ENCODE measurements around the gene RHOT1. TPM values are rescaled to one million over a fixed set of nuclear protein-coding genes. Genes with fewer than 3 reads are reported as not detected.
"Not testable (repeated sequence)": the region's sequence is repeated elsewhere in the genome, so short reads cannot be mapped to it uniquely, and the experiment has no call there.

The RHOT1 gene
- total RNA-seq, 2 experiments from 2014 or later, result 22.8 to 22.9 TPM

DNA sequence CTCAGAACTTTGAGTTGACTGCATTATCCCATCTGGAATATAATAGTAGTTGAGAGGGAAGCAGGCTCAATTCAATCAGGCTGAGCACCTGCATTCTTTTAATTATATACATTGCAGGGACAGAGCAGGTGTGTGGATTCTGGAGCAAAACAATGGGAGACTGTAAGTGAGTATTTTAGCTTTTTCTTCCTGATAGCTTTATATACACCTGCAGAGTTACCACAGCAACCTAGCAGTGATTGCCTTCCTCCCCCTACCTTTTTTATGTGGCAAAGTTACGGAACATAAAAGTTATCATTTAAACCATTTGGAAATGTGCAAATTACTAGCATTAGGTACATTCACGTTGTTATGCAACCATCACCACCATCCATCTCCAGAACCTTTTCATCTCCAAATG is 25.4 kb upstream of the RHOT1 start:
- peaks cover 14% of the 10 kb centered on the region for H3K4me1 Mint-ChIP-seq
- H3K27me3 Mint-ChIP-seq, result no peaks in the 10 kb centered on the region
- no peaks in the 10 kb centered on the region for H3K36me3 Mint-ChIP-seq
- H3K9me3 Mint-ChIP-seq, result no peaks in the 10 kb centered on the region
- no peak for DNase-seq
- no peak overlapping the region for H3K27ac Mint-ChIP-seq
- H3K4me3 Mint-ChIP-seq, result no peak overlapping the region

DNA sequence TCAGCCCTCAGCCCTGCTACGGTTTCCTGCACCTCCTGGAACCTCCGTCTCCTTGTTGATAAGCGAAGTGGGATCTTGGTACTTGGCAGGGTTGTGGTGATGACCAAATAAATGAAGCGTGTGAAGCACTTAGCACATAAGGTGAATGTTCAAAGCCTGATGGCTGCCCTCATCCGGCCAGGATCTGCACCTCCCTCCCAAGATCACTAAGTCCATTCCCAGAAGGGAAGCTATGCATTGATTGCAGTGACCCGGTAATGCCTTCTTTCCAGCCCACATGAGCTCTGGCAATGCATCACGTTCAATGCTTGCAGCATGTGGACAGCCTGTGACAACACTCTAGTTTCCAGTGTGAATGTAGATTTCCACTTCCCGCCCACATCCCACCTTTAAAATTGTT is 24.9 kb upstream of the RHOT1 start:
- Mint-ChIP-seq H3K9me3 (no peaks in the 10 kb centered on the region), H3K4me1 (peaks cover 14% of the 10 kb centered on the region), H3K4me3 (no peak overlapping the region), H3K27me3 (no peaks in the 10 kb centered on the region), H3K27ac (no peak overlapping the region), H3K36me3 (no peaks in the 10 kb centered on the region)
- DNase-seq, result no peak

DNA sequence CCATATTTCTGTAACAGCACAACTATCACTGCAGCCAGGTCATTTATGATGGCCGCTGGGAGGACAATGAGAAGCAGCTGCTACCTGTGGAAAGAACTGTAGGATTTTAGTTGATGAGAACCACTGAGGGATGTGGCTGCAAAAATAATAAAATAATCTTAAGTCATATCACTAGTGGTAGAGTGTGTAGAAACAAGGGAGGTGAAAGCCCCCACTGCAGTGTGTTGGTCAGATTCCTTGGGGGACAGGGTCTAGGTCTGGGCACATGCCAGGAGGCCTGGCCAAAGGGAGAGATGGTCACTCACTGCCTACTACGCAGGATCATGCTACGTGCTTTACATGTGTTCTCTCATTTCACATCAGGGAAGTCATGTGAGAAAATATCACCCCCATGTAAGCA is 24.2 kb upstream of the RHOT1 start:
- not testable (repeated sequence) for H3K4me3 Mint-ChIP-seq, H3K9me3 Mint-ChIP-seq, H3K27ac Mint-ChIP-seq, H3K27me3 Mint-ChIP-seq, DNase-seq, H3K36me3 Mint-ChIP-seq
- H3K4me1 Mint-ChIP-seq, result peaks cover 14% of the 10 kb centered on the region

DNA sequence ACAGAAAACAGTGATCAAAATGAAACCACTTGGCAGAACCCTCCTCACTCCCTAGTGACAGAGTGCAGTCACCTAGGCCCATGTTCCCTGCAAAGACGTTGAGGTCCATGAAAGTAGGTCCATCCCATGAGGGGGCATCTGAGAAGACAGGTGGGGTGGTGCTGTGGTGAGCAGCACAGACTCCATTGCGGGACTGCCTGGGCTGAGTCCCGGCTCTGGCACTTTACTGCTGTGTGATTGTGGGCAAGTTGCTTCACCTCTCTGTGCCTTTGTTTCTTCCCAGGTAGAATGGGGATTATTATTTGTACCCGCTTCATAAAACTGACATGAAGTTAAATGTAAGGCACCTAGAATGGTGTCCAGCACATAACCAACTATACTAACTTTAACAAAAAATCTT is 23.5 kb upstream of the RHOT1 start:
- Mint-ChIP-seq H3K4me1 (peaks cover 14% of the 10 kb centered on the region), H3K9me3 (no peaks in the 10 kb centered on the region), H3K36me3 (no peaks in the 10 kb centered on the region), H3K4me3 (no peak overlapping the region), H3K27ac (no peak overlapping the region), H3K27me3 (no peaks in the 10 kb centered on the region)
- DNase-seq, result no peak

DNA sequence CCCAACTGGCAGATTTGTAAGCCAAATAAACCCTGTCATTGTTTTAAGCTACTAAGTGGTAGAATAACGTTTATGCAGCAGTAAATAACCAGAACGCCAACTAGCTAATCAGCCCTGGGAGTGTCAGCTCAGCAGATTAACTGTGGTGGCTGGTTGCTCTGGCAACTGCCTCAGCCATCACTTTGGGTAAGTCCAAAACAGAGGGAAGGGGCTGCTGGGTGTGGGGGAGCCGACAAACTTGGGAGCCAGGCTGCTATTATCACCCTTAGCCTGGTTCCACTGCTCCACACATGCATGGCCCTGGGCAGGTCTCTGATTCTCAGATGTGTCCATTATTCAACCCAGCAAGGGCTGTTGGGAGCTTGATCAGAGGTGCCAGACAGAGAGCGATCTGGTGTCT is 22.2 kb upstream of the RHOT1 start:
- Mint-ChIP-seq H3K9me3 (no peaks in the 10 kb centered on the region), H3K27ac (no peak overlapping the region), H3K4me1 (peaks cover 14% of the 10 kb centered on the region), H3K4me3 (no peak overlapping the region), H3K36me3 (no peaks in the 10 kb centered on the region), H3K27me3 (no peaks in the 10 kb centered on the region)
- no peak for DNase-seq

DNA sequence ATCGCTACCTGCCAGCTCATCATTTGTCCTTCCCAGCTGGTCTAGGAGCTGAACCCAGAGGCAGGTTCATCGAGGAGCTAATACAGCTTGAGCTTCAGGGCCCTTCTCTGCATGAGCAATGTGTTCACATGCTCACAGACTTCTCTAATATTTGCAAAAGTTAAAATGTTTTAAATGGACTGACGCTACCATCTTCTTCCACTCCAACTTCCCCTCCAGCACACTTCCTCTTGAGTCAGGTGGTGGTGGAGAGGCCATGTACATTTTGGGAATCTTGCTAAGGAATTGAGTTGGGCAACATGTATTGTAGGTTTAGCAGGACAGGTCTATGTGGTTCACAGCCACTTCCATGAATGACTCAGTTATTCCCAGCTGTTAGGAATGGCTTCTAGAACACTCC is 21.6 kb upstream of the RHOT1 start:
- DNase-seq, result no peak
- H3K4me3 Mint-ChIP-seq, result no peak overlapping the region

DNA sequence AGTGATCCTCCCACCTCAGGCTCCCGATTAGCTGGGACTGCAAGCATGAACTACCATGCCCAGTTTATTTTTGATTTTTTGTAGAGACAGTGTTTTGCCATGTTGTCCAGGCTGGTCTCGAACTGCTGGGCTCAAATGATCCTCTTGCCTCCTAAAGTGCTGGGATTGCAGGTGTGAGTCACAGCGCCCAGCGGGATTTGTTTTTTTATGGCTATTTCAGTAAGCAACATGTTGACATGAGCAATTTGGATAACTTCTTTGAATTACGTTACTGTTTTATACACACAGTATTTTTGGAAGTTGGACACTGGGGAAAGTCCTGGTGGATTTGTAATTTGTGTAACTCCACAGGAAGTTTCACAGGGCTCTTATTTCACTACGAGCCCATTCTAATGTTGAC is 18.5 kb upstream of the RHOT1 start:
- no peak overlapping the region for H3K4me3 Mint-ChIP-seq
- peaks cover 3% of the 10 kb centered on the region for H3K36me3 Mint-ChIP-seq
- no peaks in the 10 kb centered on the region for H3K27me3 Mint-ChIP-seq
- DNase-seq, result no peak
- H3K9me3 Mint-ChIP-seq, result no peaks in the 10 kb centered on the region
- no peak overlapping the region for H3K27ac Mint-ChIP-seq
- H3K4me1 Mint-ChIP-seq, result peaks cover 9% of the 10 kb centered on the region

More for the DNA sequence above, 21.6 kb upstream of the RHOT1 start:
- no peak overlapping the region for H3K27ac Mint-ChIP-seq
- H3K4me1 Mint-ChIP-seq, result peaks cover 14% of the 10 kb centered on the region
- no peaks in the 10 kb centered on the region for H3K9me3 Mint-ChIP-seq
- no peaks in the 10 kb centered on the region for H3K27me3 Mint-ChIP-seq
- no peaks in the 10 kb centered on the region for H3K36me3 Mint-ChIP-seq

DNA sequence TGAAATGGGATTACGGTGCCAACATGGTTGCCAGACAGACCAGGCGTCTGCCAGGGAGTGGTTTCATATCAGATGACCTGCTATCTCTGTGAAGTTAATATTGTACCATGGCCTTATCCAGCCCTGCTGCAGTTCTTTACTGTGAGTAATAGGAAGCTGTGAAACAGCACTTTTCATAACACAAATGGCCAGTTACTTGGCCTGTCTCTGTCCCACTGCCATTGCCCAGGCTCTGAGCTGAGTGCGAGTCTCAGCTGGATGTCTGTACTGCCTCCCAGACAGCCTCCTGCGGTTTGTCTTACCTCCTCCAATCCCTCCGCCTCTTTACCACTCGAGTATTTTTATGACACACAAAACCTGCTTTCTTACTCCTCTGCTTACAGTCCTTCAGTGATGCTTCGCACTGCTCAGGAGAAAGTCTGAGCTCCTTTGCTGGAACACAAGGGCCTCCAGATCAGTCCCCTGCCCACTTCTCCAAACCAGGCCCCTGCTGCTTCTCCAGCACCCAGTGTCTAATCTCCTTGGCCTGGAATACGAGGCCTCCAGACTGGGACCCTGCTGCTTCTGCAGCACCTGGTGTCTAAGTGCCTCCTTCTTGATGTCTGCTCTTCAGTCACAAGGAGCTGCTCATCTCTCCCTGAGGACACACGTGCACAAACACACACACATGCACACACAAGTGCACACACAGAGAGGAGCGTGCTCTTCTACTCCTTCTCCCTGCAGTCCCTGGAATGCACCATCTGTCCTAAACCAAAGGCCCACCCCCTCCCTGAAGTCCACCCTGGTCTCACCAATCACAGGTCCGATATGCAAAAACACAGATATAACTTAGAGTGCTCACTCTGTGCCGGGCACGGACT is 17.1 kb upstream of the RHOT1 start:
- H3K27ac Mint-ChIP-seq, result peak overlapping the region; percentile 32
- peaks cover 10% of the 10 kb centered on the region for H3K36me3 Mint-ChIP-seq
- no peaks in the 10 kb centered on the region for H3K27me3 Mint-ChIP-seq
- H3K4me1 Mint-ChIP-seq, result peaks cover 15% of the 10 kb centered on the region
- DNase-seq, result no peak
- no peaks in the 10 kb centered on the region for H3K9me3 Mint-ChIP-seq
- H3K4me3 Mint-ChIP-seq, result no peak overlapping the region

DNA sequence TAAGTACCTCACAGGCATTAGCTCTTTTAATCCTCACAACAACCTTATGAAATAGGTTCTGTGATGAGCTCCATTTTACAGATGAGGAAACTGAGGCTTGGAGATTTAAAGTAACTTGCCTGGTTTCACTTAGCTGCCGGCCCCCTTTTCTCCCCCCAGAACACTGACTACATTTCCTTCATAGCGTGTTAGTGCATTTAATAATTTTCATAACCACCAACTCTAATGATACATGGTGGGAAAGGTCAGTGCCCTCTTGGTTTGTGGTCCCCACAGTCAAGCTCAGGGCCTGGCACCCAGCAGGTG is 16.5 kb upstream of the RHOT1 start:
- Mint-ChIP-seq H3K36me3 (peaks cover 10% of the 10 kb centered on the region), H3K27ac (no peak overlapping the region), H3K4me1 (peaks cover 15% of the 10 kb centered on the region), H3K9me3 (no peaks in the 10 kb centered on the region), H3K4me3 (no peak overlapping the region), H3K27me3 (no peaks in the 10 kb centered on the region)
- DNase-seq, result no peak

DNA sequence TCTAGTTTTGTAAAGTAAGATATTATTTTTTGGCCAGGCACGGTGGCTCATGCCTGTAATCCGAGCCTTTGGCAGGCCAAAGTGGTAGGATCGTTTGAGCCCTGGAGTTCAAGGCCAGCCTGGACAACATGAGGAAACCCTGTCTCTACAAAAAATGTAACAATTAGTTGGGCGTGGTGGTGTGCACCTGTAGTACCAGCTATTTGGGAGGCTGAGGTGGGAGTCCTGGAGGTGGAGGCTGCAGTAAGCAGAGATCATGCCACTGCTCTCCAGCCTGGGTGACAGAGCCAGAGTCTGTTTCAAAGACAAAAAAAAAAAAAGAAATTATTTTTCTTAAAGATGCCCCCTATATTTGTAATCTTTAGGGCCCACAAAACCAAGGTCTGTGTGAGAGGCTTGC is 16.0 kb upstream of the RHOT1 start:
- Mint-ChIP-seq H3K27me3 (no peaks in the 10 kb centered on the region), H3K27ac (peak overlapping the region; percentile 90), H3K4me3 (no peak overlapping the region), H3K36me3 (peaks cover 10% of the 10 kb centered on the region), H3K4me1 (peaks cover 15% of the 10 kb centered on the region), H3K9me3 (no peaks in the 10 kb centered on the region)
- no peak for DNase-seq

DNA sequence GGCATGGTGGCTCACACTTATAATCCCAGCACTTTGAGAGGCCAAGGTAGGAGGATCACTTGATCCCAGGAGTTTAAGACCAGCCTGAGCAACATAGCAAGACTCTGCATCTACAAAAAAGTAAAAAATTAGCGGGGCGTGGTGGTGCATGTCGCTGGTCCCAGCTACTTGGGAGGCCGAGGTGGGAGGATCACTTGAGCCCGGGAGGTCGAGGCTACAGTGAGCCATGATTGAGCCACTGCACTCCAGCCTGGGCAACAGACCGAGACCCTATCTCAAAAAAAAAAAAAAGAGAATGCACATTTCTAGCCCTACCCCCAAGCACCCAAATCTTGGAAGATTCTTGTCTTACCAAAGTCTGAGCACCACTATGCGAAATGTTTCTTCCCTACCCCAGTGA is 15.6 kb upstream of the RHOT1 start:
- DNase-seq, result no peak
- Mint-ChIP-seq H3K9me3 (no peaks in the 10 kb centered on the region), H3K4me3 (peak overlapping the region; percentile 90), H3K27me3 (no peaks in the 10 kb centered on the region), H3K36me3 (peaks cover 10% of the 10 kb centered on the region), H3K27ac (peak overlapping the region; percentile 90), H3K4me1 (peaks cover 15% of the 10 kb centered on the region)

DNA sequence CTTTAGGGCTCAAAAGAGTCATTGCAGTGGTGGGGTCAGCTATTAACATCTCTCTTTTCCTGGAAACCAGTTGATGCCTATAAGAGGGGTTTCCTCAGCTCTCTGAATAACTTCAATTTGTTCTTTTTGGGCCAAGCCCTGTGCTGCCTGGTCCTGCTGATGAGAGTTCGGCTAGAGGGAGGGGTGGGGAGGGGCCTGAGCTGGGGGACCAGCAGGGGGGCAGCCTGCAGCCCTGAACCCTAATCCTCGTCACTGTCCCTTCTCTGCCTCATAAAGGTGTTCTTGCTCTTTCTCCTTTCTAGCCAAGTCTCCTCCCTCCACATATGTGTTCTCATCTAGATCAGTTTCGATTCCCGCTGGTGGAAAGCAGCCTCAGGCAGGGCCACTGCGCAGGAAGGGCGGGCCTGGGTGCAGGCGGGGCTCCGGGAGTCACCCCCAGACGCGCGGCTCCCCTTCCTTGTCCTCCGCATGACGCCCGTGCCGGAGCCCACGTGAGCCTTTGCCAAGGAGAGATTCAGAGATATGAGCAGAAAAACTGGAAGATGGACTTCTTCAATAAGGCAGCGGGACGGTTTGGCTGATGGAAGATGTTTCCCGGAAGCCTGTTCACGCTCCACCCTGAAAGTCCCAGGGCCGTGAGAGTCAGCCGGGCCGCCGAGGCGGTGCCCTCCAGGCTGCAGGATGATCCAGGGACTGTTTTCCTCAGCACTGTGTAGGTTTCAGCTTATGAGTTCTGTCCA is 15.0 kb upstream of the RHOT1 start:
- no peaks in the 10 kb centered on the region for H3K27me3 Mint-ChIP-seq
- H3K9me3 Mint-ChIP-seq, result no peaks in the 10 kb centered on the region
- peaks cover 15% of the 10 kb centered on the region for H3K4me1 Mint-ChIP-seq
- H3K36me3 Mint-ChIP-seq, result peaks cover 10% of the 10 kb centered on the region
- peak overlapping the region; percentile 90 for H3K27ac Mint-ChIP-seq
- peak; percentile 88 for DNase-seq
- peak overlapping the region; percentile 90 for H3K4me3 Mint-ChIP-seq

DNA sequence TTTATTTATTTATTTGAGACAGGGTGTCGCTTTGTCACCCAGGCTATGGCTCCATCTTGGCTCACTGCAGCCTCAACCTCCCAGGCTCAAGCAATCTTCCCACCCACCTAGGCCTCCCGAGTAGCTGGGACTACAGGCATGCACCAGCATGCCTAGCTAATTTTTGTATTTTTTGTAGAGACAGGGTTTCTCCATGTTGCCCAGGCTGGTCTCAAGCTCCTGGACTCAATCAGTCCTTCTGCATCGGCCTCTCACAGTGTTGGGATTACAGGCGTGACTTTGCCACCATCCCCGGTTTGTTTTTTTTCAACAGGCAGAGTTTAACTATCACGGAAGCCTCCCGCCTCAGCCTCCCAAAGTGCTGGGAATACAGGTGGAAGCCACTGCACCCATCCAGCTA is 13.8 kb upstream of the RHOT1 start:
- not testable (repeated sequence) for H3K9me3 Mint-ChIP-seq, H3K27me3 Mint-ChIP-seq, DNase-seq, H3K36me3 Mint-ChIP-seq
- H3K4me1 Mint-ChIP-seq, result peaks cover 15% of the 10 kb centered on the region
- H3K27ac Mint-ChIP-seq, result peak overlapping the region; percentile 63
- peak overlapping the region; percentile 81 for H3K4me3 Mint-ChIP-seq

DNA sequence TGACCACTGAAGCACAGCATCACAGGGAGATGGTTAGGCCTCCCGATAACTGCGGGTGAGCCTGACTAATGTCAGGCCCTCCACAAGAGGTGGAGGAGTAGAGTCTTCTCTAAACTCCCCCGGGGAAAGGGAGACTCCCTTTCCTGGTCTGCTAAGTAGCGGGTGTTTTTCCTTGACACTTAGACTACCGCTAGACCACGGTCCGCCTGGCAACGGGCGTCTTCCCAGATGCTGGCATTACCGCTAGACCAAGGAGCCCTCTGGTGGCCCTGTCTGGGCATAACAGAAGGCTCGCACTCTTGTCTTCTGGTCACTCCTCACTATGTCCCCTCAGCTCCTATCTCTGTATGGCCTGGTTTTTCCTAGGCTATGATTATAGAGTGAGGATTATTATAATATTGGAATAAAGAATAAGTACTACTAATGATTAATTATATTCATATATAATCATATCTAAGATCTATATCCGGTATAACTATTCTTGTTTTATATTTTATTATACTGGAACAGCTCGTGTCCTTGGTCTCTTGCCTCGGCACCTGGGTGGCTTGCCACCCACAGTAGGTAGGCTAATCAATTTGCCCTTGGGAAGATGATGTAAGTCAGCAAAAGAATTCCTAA is 6.7 kb upstream of the RHOT1 start:
- not testable (repeated sequence) for H3K36me3 Mint-ChIP-seq, H3K27me3 Mint-ChIP-seq, H3K9me3 Mint-ChIP-seq, H3K4me3 Mint-ChIP-seq, H3K4me1 Mint-ChIP-seq, H3K27ac Mint-ChIP-seq
- peak; percentile 36 for DNase-seq

DNA sequence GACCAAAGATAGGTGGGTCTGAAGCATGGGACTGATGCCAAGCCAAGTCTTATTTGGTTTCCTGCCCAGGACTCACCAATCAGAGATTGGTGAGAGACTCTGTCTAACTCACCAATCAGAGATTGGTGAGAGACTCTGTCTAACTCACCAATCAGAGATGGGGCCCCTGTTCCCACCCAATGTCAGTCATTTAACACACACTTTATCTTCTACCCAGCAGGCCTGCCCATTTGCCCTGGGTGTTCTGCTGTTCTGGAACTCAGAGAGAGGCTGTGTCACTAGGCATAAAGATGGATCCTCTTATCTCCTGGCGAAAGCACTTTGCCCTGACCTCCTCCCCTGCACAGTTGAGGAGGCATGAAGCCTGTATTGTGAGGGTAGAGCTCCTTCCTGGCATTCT is 5.4 kb upstream of the RHOT1 start:
- Mint-ChIP-seq H3K9me3 (no peaks in the 10 kb centered on the region), H3K27ac (no peak overlapping the region), H3K4me3 (no peak overlapping the region), H3K27me3 (no peaks in the 10 kb centered on the region), H3K4me1 (peaks cover 18% of the 10 kb centered on the region), H3K36me3 (no peaks in the 10 kb centered on the region)
- no peak for DNase-seq
